GM06990 (cell line): ENCODE results near the gene NEDD9.

Source experiments
- DNase-seq: peaks from one replicate; pipeline ENCODE4 v3.0.0-alpha.2; 2011; ENCODE audit not compliant: insufficient read length; ENCODE audit errors: extremely low read depth
- H3K27me3 ChIP-seq: replicated peaks from 2 replicates; pipeline ENCODE4 v1.6.0; 2011; ENCODE audit warnings: low read length; ENCODE audit not compliant: control insufficient read depth, insufficient read depth
- H3K36me3 ChIP-seq: 2 replicates; pipeline ENCODE4 v1.5.1; 2011; ENCODE audit warnings: low read length; ENCODE audit not compliant: control insufficient read depth, insufficient read depth
- H3K4me3 ChIP-seq: replicated peaks from 2 replicates; pipeline ENCODE4 v1.5.1; 2011; ENCODE audit warnings: low read depth, mild to moderate bottlenecking, control low read depth, low read length
- TF ChIP-seq, protein P1 (sequence below): IDR thresholded peaks from 2 replicates; pipeline ENCODE4 v1.5.1; 2011; ENCODE audit warnings: low read length, control low read depth, mild to moderate bottlenecking, inconsistent platforms; ENCODE audit not compliant: insufficient read depth, poor library complexity, severe bottlenecking

The NEDD9 gene

DNA sequence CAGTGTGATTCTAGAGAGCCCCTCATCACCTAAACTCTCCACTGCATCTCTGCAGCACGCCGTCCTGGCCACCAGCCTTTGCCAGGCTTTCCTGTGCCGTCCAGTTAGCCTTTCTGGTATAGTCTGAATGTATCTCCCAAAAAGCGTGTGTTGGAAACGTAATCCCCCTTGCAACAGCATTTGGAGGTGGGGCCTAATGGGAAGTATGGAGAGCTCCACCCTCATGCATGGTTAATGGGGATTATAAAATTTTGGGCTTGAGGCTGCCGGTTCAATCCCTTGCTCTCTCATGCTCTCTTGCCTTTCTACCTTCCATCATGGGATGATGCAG, 53.4 kb downstream of the NEDD9 start:
- TF ChIP-seq, protein P1, sequence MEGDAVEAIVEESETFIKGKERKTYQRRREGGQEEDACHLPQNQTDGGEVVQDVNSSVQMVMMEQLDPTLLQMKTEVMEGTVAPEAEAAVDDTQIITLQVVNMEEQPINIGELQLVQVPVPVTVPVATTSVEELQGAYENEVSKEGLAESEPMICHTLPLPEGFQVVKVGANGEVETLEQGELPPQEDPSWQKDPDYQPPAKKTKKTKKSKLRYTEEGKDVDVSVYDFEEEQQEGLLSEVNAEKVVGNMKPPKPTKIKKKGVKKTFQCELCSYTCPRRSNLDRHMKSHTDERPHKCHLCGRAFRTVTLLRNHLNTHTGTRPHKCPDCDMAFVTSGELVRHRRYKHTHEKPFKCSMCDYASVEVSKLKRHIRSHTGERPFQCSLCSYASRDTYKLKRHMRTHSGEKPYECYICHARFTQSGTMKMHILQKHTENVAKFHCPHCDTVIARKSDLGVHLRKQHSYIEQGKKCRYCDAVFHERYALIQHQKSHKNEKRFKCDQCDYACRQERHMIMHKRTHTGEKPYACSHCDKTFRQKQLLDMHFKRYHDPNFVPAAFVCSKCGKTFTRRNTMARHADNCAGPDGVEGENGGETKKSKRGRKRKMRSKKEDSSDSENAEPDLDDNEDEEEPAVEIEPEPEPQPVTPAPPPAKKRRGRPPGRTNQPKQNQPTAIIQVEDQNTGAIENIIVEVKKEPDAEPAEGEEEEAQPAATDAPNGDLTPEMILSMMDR, result no peak
- no peaks in the 10 kb centered on the region; the same call in 1 of the 2 replicates for H3K36me3 ChIP-seq
- no peak overlapping the region for H3K4me3 ChIP-seq
- DNase-seq, result no peak
- H3K27me3 ChIP-seq, result no peaks in the 10 kb centered on the region

DNA sequence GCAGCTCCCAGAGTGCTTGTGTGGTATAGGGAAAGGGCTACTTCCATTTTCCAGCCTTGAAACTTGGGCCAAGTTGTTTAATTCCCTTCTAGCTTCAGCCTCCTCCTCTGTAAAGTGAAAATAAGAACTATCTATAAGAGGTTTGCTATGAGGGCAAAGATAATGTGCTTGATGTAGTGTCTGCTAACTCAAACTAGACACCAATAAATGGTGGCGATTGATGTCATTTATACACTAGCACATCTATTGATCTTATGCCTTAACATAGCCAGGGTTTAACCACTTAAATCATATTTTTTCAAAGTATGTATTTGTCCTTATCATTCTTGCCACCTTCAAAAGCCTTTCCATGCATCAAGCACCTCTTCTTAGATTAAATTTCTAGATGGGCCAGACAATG, 55.2 kb downstream of the NEDD9 start:
- no peaks in the 10 kb centered on the region for H3K36me3 ChIP-seq
- TF ChIP-seq, protein P1, result no peak
- DNase-seq, result no peak

DNA sequence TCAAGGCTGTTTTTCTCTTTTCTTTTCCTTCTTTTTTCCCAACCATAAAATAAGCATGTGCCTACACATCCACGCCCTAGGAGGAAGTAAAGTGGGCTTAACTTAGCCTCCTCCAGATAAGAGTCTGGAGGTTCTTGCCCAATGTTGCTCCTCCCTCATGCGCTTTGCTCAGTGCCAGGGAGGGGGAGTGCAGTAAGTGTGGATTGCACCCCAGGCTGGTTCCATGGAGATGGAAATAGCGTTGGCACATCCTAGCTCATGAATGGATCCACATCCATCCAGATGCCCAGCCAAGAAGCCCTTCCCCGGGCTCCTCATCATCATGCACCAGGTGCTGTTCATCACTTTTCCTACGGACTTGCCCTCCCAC, 58.2 kb downstream of the NEDD9 start:
- DNase-seq, result no peak
- no peaks in the 10 kb centered on the region for H3K27me3 ChIP-seq
- TF ChIP-seq, protein P1, result no peak

More for the DNA sequence above, 55.2 kb downstream of the NEDD9 start:
- Histone ChIP-seq H3K4me3 (no peak overlapping the region), H3K27me3 (no peaks in the 10 kb centered on the region)

DNA sequence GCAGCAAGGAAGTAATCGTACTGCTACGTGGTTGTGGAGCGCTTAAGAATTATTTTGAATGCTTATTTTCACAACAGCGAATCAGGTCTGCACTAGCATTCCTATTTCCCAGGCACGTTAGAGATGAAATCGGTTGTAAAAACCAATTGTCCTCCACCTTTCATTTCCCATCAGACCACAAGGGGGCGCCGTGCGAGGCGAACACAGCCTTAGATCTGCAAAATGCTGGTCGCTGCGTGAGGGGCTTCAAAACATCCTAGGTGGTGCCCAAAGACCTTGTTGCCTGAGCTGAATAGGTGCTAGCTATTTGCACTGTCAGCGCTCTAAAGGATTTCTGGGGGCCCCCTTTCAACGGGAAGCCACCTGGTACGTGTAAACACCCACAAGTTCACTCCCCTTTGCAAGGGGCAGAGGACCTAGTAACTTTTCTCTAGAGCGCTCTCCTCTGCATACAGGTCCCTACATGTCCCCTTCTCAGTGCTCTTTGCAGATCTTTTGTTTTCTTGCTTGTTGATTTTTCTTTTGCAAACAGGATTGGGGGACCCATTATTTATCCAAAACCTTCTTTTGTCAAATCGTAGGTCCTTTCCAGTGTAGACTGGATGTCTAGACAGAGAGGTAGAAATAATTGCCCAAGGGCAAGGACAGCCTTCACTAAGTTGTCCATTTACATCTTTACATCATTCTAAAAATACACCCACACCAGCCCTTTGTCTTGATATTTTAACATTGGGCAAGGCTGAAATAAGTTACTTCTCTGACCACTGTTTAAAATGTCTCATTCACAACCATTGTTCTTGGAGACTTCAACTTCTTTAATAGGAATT, 59.8 kb downstream of the NEDD9 start:
- peak; percentile 22 for DNase-seq
- Histone ChIP-seq H3K4me3 (no peak overlapping the region), H3K27me3 (no peaks in the 10 kb centered on the region), H3K36me3 (no peaks in the 10 kb centered on the region)
- TF ChIP-seq, protein P1, result peak; percentile 87

More for the DNA sequence above, 58.2 kb downstream of the NEDD9 start:
- no peaks in the 10 kb centered on the region for H3K36me3 ChIP-seq
- no peak overlapping the region for H3K4me3 ChIP-seq

DNA sequence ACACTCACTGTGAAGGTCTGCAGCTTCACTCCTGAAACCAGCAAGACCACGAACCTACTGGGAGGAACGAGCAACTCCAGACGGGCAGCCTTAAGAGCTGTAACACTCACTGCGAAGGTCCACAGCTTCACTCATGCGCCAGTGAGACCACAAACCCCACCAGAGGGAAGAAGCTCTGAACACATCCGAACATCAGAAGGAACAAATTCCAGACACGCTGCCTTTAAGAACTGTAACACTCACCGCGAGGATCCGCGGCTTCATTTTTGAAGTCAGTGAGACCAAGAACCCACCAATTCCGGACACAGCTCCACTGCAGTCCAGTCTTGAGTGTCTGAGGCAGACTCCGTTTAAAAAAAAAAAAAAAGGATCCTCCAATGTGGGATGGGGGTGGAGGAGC, 60.5 kb downstream of the NEDD9 start:
- Histone ChIP-seq H3K36me3 (no peaks in the 10 kb centered on the region), H3K27me3 (no peaks in the 10 kb centered on the region), H3K4me3 (no peak overlapping the region)
- TF ChIP-seq, protein P1, result no peak
- DNase-seq, result no peak

DNA sequence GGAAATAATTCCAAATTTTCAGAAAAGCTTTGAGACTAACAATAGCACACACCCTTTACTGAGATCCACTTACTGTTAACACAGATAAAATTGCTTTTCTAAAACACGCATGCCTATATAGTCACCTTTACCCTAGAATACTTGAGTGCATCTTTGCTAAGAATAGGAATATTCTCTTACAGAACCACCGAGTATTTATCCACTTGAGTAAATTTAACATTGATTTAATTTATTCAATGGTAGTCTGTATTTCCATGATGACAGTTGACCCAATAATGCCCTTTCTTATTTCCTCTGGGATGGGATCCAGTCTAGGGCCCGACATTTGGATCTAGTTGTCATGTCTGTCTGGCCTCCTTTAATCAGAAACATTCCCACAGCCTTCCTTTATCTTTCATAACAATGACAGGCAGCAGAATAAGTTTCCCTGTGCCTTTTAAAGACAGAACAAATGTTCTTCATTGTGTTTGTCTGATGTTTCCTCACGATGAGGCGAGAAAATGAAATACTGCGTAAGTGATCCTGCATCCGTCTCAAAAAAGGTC, 64.3 kb downstream of the NEDD9 start:
- TF ChIP-seq, protein P1, result no peak
- Histone ChIP-seq H3K36me3 (no peaks in the 10 kb centered on the region), H3K4me3 (no peak overlapping the region), H3K27me3 (no peaks in the 10 kb centered on the region)
- no peak for DNase-seq
